ENCODE data around the gene TTN.

GRCh38 chr2:178479275-178479616 is 328.0 kb downstream of the TTN start:
- TF ChIP-seq CTCF (conservative IDR thresholded peaks at IDR 0.05; ENCODE audit: low read depth in 2 of 2), result no peak; a peak in 1 of 4 replicates
- no peak for TF ChIP-seq REST (IDR thresholded peaks at IDR 0.05; ENCODE audit: unreplicated experiment)
- TF ChIP-seq EZH2phosphoT487 (IDR thresholded peaks at IDR 0.05; ENCODE audit: unreplicated experiment), result no peak
- TF ChIP-seq POLR2AphosphoS5 (IDR thresholded peaks at IDR 0.05; ENCODE audit: low read depth), result no peak
- TF ChIP-seq EZH2 (IDR thresholded peaks at IDR 0.05; ENCODE audit: low read depth, unreplicated experiment), result no peak
- TF ChIP-seq ZNF114 (CRISPR knock-in tag; IDR thresholded peaks at IDR 0.05), result no peak
- TF ChIP-seq JUNB (IDR thresholded peaks at IDR 0.05; ENCODE audit: unreplicated experiment), result no peak
- TF ChIP-seq STAT1 (IDR thresholded peaks at IDR 0.05; ENCODE audit: unreplicated experiment), result no peak
- no peak for TF ChIP-seq CREB1 (CRISPR knock-in tag; IDR thresholded peaks at IDR 0.05; ENCODE audit: low read depth)
- TF ChIP-seq ZNF331 (CRISPR knock-in tag; IDR thresholded peaks at IDR 0.05; ENCODE audit: low read depth), result no peak
